ENCODE results near the gene ZNF492.

- TF ChIP-seq CTCF (IDR thresholded peaks at IDR 0.05; ENCODE audit: low read depth, low read length) (no peak), EZH2phosphoT487 (IDR thresholded peaks at IDR 0.05; ENCODE audit: low read depth) (no peak)
Measured at GRCh38 chr19:22622020-22622419, 12.1 kb upstream of the ZNF492 start.

Data from OCI-LY3 (cell line).